ENCODE measurements around the gene RIPK1. TPM values are rescaled to one million over a fixed set of nuclear protein-coding genes. Genes with fewer than 3 reads are reported as not detected.

The RIPK1 gene
- total and polyA plus RNA-seq, 3 donors from 2014 or later, result 14.3 to 19.3 (median 16.7) TPM

- no peak for DNase-seq
- Histone ChIP-seq H3K9me3 (no peaks in the 10 kb centered on the region), H3K36me3 (ENCODE audit: low read depth, missing control alignments) (no peaks in the 10 kb centered on the region), H3K4me3 (peak overlapping the region; percentile 61 to 65), H3K27me3 (no peaks in the 10 kb centered on the region), H3K27ac (peak overlapping the region in 1 of 2 donors; percentile 84), H3K4me1 (no peaks in the 10 kb centered on the region)
- WGBS, 2 donors, result 20 to 33% methylated on average over 10 to 13 of the region's 13 CpGs
- no peak for TF ChIP-seq POLR2A (IDR thresholded peaks at IDR 0.05)
- intact Hi-C loops (cut with DNase I; ENCODE audit: low total_unique reads), result loop anchor here (10.0 kb wide), 1 partner anchor 92 kb away; the partner anchor contains the start of gene PSMG4
These were observed 94.9 kb downstream of the RIPK1 start for GRCh38 chr6:3163248-3163594.

GRCh38 chr6:3164388-3164787 is 96.1 kb downstream of the RIPK1 start:
- Histone ChIP-seq H3K9me3 (no peaks in the 10 kb centered on the region), H3K27ac (no peak overlapping the region), H3K27me3 (no peaks in the 10 kb centered on the region), H3K4me1 (no peaks in the 10 kb centered on the region), H3K36me3 (ENCODE audit: low read depth, missing control alignments) (no peaks in the 10 kb centered on the region), H3K4me3 (no peak overlapping the region)
- no peak for TF ChIP-seq POLR2A (IDR thresholded peaks at IDR 0.05)
- no peak for TF ChIP-seq CTCF (IDR thresholded peaks at IDR 0.05)
- DNase-seq, result no peak
- intact Hi-C loops (cut with DNase I; ENCODE audit: low total_unique reads), result loop anchor here (10.0 kb wide), 1 partner anchor 90 kb away; the partner anchor contains the start of gene PSMG4
- 86 to 90% methylated on average over 6 of the region's 6 CpGs for WGBS, 2 donors

Small RNA genes within 50 kb of the gene (small RNA-seq; reads per million reads assigned to genes)
- gene AL133351.4 (0 reads per million in 2 donors), gene RNA5SP201 (0 reads per million in 2 donors)

Other genes with a start within 250 kb of the RIPK1 start
- gene SERPINB1, start 226.6 kb upstream of the RIPK1 start, total RNA-seq, result 10 to 100 TPM; 15.0 to 19.6 TPM
- gene SERPINB1, start 226.6 kb upstream of the RIPK1 start, polyA plus RNA-seq (ENCODE audit: insufficient read depth, low read depth, low replicate concordance), result 19.4 TPM
- 10 to 100 TPM; 33.9 to 60.0 TPM for gene SERPINB9, start 165.2 kb upstream of the RIPK1 start, total RNA-seq
- gene SERPINB9, start 165.2 kb upstream of the RIPK1 start, polyA plus RNA-seq (ENCODE audit: insufficient read depth, low read depth, low replicate concordance), result 19.1 TPM
- gene SERPINB6, start 96.9 kb upstream of the RIPK1 start, total RNA-seq, result 100 to 1,000 TPM; 203 to 281 TPM
- gene SERPINB6, start 96.9 kb upstream of the RIPK1 start, polyA plus RNA-seq (ENCODE audit: insufficient read depth, low read depth, low replicate concordance), result 348 TPM
- 10 to 100 TPM in 1 of 2 donors, 1 to 10 TPM in 1; 9.5 to 16.8 TPM for gene NQO2, start 68.6 kb upstream of the RIPK1 start, total RNA-seq
- gene NQO2, start 68.6 kb upstream of the RIPK1 start, polyA plus RNA-seq (ENCODE audit: insufficient read depth, low read depth, low replicate concordance), result 35.6 TPM
- gene BPHL, start 50.2 kb downstream of the RIPK1 start, total RNA-seq, result 10 to 100 TPM; 16.8 TPM
- 14.3 TPM for gene BPHL, start 50.2 kb downstream of the RIPK1 start, polyA plus RNA-seq (ENCODE audit: insufficient read depth, low read depth, low replicate concordance)
- 10 to 100 TPM; 13.5 to 17.7 TPM for gene TUBB2A, start 89.0 kb downstream of the RIPK1 start, total RNA-seq
- gene TUBB2A, start 89.0 kb downstream of the RIPK1 start, polyA plus RNA-seq (ENCODE audit: insufficient read depth, low read depth, low replicate concordance), result 23.7 TPM
- 1 to 10 TPM; 1.6 to 2.2 TPM for gene TUBB2B, start 159.2 kb downstream of the RIPK1 start, total RNA-seq
- gene TUBB2B, start 159.2 kb downstream of the RIPK1 start, polyA plus RNA-seq (ENCODE audit: insufficient read depth, low read depth, low replicate concordance), result 3.6 TPM
- 10 to 100 TPM; 42.4 to 46.1 TPM for gene PSMG4, start 190.5 kb downstream of the RIPK1 start, total RNA-seq
- 23.1 TPM for gene PSMG4, start 190.5 kb downstream of the RIPK1 start, polyA plus RNA-seq (ENCODE audit: insufficient read depth, low read depth, low replicate concordance)